ENCODE results near the gene SASH3.

SASH3 gene

GRCh38 chrX:129783291-129783713 lies 3.6 kb downstream of the SASH3 start:
- no peak for DNase-seq (ENCODE audit: low read depth in 2 of 2)

- DNase-seq (ENCODE audit: low read depth in 2 of 2), result no peak
Observed at GRCh38 chrX:129784371-129784770, 4.6 kb downstream of the SASH3 start.

GRCh38 chrX:129785160-129785947 lies 5.6 kb downstream of the SASH3 start:
- no peak for DNase-seq (ENCODE audit: low read depth in 2 of 2)

DNA sequence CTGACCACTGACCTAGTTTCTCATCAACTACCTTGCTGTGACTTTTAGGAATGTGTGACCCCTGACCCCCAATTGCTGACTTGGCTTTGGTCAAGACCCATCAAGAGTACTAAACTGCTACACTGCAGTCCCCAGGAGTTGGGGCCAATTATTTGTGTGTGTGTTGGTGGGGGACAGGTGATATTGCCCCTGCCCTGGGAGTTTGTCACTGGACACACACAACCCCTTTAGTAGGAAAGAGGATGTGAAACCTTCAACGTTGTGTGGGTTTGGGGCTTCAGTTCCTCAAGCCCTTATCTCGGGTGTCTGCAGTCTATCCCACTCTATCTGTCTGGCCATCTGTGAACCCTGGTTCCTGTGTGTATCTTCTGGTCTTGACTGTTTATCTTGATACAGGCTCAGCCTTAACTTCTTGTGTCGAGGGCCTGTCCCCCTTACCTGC lies 6.5 kb downstream of the SASH3 start:
- DNase-seq (ENCODE audit: low read depth in 2 of 2), result no peak

GRCh38 chrX:129787336-129788055 lies 7.7 kb downstream of the SASH3 start:
- no peak for DNase-seq (ENCODE audit: low read depth in 2 of 2)

- no peak for DNase-seq (ENCODE audit: low read depth in 2 of 2)
Observed at GRCh38 chrX:129788527-129788926, 8.8 kb downstream of the SASH3 start.

DNA sequence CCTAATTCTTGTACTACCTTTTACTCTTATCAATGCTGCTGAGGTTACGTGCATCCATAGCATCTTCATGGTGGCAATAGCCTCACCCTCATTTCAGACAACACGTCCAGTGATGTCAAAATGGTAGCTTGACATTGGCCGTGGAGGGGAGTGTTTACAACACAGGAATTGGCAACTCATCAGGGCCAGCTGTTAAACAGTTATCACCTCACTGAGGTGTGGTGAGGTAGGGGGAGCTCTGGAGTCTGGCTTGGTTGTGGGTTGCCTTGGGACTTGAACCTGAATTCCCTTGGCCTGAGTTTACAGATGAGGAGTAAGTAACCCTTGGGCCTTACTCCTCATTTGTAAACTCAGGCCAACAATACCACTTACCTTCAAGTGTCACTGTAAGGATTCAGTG lies 10.4 kb downstream of the SASH3 start:
- DNase-seq (ENCODE audit: low read depth in 2 of 2), result no peak

DNA sequence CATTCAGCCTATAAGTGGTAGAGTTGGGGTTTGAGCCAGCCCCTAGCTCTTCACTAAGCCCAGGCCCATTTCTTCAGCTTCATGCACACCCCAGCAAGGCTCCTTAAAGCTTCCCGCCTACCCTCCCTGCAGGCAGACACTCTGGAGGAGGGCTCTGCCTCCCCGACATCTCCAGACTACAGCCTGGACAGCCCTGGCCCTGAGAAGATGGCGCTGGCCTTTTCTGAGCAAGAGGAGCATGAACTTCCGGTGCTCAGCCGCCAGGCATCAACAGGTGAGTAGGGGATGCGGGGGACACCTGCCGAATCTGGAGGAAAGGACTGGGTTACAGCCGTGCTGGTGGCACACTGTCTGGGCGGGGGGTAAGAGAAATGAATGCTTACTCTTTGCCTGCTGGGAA lies 11.1 kb downstream of the SASH3 start:
- DNase-seq (ENCODE audit: low read depth in 2 of 2), result no peak

DNA sequence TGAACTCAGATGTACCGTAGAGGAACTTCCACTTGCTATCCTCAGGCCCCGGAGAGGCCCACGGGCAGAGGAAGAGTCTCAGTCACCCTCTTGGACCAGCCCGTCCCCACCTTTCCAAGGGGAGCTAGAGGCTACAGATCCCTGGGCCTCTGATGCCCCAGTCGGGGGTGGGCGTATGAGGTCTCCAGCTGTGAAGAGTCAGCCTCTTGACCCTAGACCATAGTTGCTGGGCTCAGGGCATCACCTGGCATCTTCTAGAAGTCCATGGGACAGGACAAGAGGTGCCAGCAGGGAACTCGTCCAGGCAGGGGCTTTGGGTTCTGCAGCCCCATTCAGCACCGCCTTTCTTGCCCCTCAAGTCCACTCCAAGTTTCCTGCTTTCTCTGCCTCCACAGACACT lies 11.6 kb downstream of the SASH3 start:
- no peak for DNase-seq (ENCODE audit: low read depth in 2 of 2)

- no peak for DNase-seq (ENCODE audit: low read depth in 2 of 2)
Observed at GRCh38 chrX:129791961-129792570, 12.3 kb downstream of the SASH3 start.

- DNase-seq (ENCODE audit: low read depth in 2 of 2), result no peak
Observed at GRCh38 chrX:129792586-129793291, 13.0 kb downstream of the SASH3 start.

DNA sequence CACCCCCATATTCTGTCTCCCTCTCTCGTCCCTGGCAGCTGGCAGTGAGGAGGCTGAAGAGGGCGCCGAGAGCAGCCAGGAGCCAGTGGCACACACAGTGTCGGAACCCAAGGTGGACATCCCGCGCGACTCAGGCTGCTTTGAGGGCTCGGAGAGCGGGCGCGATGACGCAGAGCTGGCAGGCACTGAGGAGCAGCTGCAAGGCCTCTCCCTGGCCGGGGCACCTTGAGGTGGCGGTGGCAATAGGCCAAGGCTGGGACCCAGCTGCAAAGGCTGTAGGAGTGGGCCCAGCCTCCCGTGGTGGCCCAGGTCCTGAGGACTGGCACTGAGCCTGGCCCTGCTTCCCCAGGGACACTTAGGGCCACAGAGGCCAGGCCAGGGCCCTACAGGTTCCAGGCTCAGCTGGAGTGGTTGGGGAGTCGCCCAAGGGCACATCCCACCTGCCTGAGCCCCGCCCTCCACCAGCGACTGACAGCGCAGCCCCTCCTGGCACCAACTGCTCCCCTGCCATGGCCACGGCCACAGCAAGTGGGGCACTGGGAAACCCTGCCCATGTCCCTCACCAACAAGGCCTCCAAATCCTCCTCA lies 13.9 kb downstream of the SASH3 start:
- DNase-seq (ENCODE audit: low read depth in 2 of 2), result no peak

DNA sequence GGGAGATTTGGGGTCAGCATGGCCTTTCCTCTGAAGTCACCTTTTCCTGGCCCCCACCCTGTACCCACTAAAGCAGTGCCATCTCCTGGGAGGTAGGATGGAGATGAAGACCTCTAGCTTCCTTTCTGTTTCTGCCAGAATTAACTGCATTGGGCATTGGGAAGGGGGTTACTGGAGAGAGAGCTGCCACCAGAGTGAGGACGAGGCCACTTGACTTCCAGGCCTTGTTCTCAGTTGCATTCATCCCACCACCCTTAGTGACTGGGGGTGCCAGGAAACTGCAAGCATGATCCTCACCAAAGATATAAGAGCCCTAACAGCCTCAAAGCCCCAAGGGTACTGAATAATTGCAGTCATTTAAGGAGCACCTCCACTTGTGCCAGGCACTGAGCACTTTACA lies 15.8 kb downstream of the SASH3 start:
- DNase-seq (ENCODE audit: low read depth in 2 of 2), result no peak

DNA sequence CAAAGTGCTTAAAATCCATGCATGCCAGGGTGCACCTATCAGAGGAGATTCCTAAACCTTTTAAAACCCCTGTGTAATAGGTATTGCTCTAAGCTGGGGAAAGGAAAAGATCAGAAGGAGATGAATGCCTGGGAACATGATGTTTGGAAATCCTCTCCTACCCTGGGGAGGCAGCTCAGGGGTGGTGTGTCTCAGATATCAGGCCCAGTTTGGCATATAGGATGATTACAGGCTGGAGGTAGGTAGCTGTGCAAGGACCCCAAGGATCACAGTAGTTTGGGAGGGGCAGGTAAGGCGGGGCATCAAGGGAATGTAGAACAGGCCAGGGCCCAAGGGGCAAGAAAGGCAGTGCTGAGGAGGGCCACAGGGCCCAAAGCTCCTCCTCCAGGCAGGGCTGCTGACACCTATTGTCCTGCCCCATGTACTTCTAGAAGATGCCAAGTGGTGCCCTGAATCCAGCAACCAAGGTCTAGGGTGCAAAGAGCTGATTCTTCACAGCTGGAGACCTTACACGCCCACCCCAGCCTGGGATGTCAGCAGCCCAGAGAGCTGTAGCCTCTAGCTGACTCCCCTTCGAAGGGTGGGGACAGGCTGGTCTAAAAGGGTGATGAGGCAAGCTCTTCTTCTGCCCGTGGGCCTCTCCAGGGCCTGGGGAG lies 17.6 kb downstream of the SASH3 start:
- no peak for DNase-seq (ENCODE audit: low read depth in 2 of 2)

GRCh38 chrX:129798456-129798855 lies 18.7 kb downstream of the SASH3 start:
- DNase-seq (ENCODE audit: low read depth in 2 of 2), result no peak

GRCh38 chrX:129798888-129799287 lies 19.1 kb downstream of the SASH3 start:
- DNase-seq (ENCODE audit: low read depth in 2 of 2), result peak in 1 of 2 donors; percentile 36

GRCh38 chrX:129800186-129800585 lies 20.4 kb downstream of the SASH3 start:
- no peak for DNase-seq (ENCODE audit: low read depth in 2 of 2)

- DNase-seq (ENCODE audit: low read depth in 2 of 2), result no peak
Observed at GRCh38 chrX:129802863-129803262, 23.1 kb downstream of the SASH3 start.

GRCh38 chrX:129804806-129805205 lies 25.1 kb downstream of the SASH3 start:
- DNase-seq (ENCODE audit: low read depth in 2 of 2), result no peak

DNA sequence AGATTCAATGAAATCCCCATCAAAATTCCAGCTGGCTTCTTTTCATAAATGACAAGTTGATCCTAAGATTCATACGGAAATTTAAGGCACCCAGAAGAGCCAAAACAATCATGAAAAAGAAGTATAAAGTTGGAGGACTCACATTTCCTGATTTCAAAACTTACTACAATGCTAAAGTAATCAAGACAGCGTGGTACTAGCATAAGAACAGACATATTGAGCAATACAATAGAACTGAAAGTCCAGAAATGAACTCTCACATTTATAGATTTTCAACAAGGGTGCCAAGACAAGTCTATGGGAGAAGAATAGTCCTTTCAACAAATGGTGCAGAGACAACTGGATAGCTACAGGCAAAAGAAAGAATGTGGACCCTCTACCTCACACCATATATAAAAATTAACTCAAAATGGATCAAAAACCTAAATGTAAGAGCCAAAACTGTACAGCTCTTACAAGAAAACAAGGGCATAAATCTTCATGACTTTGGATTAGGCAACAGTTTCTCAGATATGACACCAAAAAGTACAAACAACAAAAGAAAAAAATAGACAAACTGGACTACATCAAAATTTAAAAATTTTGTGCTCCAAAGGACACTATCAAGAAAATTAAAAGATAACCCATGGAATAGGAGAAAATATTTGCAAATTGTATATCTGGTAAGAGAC lies 28.5 kb downstream of the SASH3 start:
- no peak for DNase-seq (ENCODE audit: low read depth in 2 of 2)
